Peyer's patch (tissue), 4 donors: Measurements from ENCODE around the gene RFX6.

Experiments
- POLR2A ChIP-seq, 2 donors: fragments of 450-650 bp; IDR thresholded peaks; one replicate each; pipeline ENCODE4 v1.5.1; 2017; ENCODE audit warnings: antibody characterized with exemption in 2 of 2, mild to moderate bottlenecking in 2 of 2, moderate library complexity in 2 of 2
- TF ChIP-seq, protein P1 (sequence below), 6 experiments: fragments of 450-650 bp in 4 of 6; fragments of 200-600 bp in 2 of 6; sonication (generic) in 1 of 6; IDR thresholded peaks; one replicate each; pipeline ENCODE4 v1.5.1; 2017 to 2019; ENCODE audit warnings: antibody characterized with exemption in 6 of 6, mild to moderate bottlenecking in 3 of 6, moderate library complexity in 1 of 6

DNA sequence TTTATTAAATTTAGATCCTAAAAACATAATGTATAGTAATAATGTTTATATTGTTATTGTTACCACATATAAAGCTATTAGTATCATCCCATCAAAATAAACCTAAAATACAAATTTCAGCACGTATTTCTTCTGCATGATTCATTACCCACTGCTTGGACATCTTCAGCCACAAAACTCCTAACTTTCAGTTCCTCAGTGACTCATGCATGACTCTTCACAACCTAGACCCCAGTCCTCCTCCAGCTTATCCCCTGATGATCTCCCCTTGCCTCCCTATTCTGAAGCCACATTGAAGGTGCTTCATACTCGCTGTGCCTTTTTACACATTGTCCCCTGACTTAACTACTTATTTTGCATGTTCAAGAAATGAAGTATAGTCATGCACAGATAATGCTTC, 37.0 kb upstream of the RFX6 start:
- no peak for TF ChIP-seq POLR2A (IDR thresholded peaks at IDR 0.05)
- TF ChIP-seq, protein P1, sequence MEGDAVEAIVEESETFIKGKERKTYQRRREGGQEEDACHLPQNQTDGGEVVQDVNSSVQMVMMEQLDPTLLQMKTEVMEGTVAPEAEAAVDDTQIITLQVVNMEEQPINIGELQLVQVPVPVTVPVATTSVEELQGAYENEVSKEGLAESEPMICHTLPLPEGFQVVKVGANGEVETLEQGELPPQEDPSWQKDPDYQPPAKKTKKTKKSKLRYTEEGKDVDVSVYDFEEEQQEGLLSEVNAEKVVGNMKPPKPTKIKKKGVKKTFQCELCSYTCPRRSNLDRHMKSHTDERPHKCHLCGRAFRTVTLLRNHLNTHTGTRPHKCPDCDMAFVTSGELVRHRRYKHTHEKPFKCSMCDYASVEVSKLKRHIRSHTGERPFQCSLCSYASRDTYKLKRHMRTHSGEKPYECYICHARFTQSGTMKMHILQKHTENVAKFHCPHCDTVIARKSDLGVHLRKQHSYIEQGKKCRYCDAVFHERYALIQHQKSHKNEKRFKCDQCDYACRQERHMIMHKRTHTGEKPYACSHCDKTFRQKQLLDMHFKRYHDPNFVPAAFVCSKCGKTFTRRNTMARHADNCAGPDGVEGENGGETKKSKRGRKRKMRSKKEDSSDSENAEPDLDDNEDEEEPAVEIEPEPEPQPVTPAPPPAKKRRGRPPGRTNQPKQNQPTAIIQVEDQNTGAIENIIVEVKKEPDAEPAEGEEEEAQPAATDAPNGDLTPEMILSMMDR (IDR thresholded peaks at IDR 0.05), result no peak
